ENCODE results near the gene CD37.

DNA sequence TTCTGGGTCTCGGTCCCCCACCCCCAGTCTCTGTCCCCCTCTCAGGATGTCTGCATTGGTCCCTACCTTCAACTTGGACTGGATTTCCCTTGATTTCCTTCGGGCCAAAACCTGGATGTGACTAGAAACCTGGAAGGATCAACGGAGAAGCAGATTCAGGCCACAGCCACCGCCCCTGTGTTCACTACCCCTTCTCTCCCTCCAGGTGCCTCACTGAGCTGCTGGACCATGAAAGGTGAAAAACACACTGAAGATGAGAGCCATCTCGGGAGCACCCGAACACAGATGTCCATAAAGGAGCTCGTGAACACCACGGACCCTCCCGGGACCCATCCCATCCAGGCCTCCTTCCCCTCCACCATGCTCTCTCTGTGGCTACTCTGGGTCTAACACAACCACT is 22.0 kb downstream of the CD37 start:
- TF ChIP-seq GATA2 (IDR thresholded peaks at IDR 0.05; ENCODE audit: low read depth, low read length), result no peak
- TF ChIP-seq GATA3 (IDR thresholded peaks at IDR 0.05; ENCODE audit: low read depth, low read length), result no peak

Data from SH-SY5Y (cell line).